H54 (cell line): ENCODE results near the gene SCO1.
"Not testable (repeated sequence)": the region's sequence is repeated elsewhere in the genome, so short reads cannot be mapped to it uniquely, and the experiment has no call there.

ENCODE experiments used
- DNase-seq: peaks from one replicate; pipeline ENCODE4 v3.0.0; 2011; ENCODE audit warnings: low spot score, mixed read lengths; ENCODE audit not compliant: insufficient read length
- FAIRE-seq: peaks from 3 replicates; lab custom pipeline; 2011; peaks lifted over from hg19 to GRCh38; lab: Jason Lieb, UNC
- POLR2A ChIP-seq: IDR thresholded peaks from 2 replicates; pipeline ENCODE4 v1.6.1; 2011; ENCODE audit warnings: low read depth, mild to moderate bottlenecking, low read length

Gene SCO1

DNA sequence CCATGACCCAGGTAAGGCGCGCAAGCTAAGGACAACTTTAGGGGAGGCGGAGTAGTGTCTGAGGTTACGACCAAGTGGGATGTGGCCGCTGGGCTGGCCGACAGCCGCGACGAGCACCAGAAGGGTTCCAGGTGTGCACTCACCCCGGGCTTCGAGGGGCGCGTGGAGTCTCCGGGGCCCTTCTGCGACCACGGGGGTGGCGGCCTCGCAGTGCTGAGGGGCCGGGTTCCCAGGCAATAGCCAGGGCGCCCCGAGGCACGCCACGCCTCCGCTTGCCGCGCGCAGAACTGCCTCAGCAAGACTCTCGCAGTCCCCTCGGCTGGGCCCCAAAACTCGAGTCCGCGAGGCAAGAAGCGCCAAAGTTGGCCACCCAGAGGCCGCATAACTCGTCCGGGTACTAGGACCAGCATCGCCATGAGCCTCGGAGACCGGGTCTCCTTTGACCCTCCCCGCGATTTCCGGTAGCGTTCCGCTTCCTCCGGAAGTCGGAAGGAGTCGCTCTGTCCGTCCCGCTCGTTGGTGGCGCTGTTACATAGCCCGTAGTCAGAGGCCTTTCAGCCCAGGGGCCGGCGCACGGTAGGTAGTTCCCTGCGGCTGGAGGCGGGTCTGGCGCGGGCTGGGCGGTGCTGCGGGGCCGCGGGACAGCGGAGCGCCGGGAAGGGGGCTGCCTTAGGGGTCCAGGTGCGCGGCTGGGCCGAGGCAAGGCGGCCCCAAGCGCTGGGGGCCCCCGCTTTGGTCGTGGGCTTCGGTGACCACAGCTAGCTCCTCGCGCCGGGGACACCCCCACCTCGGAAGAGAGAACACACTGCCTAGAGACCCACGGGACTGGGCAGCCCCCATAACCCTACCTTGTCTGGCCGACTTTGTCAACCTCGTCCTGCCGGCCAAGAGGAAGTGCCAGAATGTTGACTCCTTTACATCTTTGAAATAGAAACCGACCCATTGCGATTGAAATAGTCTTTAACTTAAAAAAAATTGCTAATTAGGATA, at the start of gene SCO1, which contains the start of gene ADPRM:
Gene SCO1, minus strand, starts transcription at position 442 of the 990 bp plus-strand sequence. Its CDS starts 26 bp downstream, at position 416.
Gene ADPRM, plus strand, starts transcription at position 503 of the 990 bp plus-strand sequence. CDS start 7,333 bp downstream, outside the sequence.
- peak; percentile 73 for TF ChIP-seq POLR2A

DNA sequence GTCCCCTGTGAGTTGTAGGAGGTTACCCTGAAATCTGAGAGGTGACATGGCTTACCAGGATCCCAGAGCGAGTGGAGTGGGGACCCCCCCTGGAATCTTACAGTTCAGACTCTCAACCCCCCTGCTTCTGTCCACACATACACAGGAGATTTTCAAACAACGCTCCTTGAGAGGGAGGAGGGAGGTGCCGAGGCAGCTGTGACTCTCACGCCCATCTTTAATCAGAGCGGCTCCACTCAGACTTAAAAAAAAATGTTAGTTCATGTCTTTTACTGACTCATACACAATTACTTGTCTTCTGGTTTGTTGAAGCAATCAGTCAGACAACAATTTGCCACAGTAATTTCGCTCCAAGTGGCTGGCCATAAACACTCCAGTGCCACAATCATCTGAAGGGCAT, 47.9 kb upstream of the SCO1 start:
- no peak for DNase-seq
- no peak for FAIRE-seq
- TF ChIP-seq POLR2A = no peak

More for the DNA sequence above, at the start of gene SCO1, which contains the start of gene ADPRM:
- peak; percentile 86 for DNase-seq
- FAIRE-seq = peak; percentile 89

DNA sequence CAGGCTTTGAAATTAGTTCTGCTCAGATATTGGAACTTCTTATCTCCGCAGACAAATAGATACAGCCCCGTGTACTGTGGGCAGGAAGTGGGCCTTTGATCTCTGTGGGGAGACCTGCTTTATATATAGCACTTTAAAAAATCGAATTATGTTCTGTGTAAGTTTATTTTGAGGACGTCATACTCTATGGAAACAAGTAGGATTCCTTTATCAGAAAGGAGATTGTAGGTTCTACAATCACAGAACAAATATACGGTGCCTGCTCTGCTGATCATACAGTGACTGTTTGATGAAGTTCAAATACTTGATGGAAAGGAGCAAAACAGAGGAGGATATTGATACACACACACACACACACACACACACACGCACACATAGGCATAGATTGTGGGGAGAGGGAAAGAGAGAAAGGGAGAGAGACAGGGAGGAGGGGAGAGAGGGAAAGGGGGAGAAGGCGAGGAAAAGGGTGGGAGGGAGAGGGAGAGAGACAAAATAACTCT, 47.2 kb upstream of the SCO1 start:
- no peak for FAIRE-seq
- no peak for TF ChIP-seq POLR2A
- no peak for DNase-seq

DNA sequence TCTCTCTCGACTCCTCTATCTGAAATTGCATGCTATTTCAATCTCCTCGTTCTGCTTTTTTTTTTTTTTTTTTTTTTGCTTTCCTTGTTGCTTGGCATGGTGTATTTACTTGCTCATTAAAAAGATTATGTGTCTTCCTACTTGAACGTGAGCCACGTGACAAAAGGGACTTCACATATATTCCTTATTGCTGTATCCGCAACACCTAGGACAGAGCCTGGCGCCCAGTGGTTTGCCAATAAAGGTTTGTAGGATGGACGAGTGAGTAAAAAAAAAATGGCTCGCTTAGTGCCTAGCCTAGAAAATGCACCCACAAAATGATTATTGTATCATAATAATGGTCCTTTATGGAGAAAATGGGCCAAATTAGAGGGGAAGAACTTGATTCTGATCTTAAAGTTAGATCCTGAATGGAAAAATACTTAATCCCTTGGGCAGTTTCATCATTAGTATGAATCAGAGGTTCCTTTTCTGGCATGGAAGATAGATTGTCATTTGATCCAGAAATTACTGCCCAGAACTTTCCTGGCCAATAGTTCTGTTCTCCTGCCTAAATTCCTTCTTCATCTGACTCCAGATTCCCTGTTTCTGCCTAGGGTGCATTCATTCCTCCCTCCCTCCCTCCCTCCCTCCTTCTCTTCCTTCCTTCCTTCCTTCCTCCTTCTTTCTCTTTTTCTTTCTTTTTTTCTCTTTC, 46.1 kb upstream of the SCO1 start:
- TF ChIP-seq POLR2A = no peak
- FAIRE-seq = no peak
- DNase-seq = no peak

DNA sequence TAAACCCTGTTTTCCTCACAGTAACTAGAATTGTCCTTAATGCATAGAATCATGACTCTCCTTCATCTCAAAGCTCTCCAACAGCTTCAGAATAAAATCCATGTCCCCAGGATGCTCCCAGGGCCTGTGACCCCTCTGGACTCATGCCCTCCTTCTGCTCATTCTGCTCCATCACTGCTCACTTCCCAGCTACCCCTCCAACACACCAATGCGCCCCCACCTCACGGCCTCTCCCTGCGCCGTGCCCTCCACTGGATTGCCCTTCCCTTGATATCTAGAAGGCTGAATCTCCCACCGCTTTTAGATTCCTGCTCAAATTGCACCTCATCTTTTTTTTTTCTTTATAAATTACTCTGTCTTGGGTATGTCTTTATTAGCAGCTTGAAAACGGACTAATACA, 45.1 kb upstream of the SCO1 start:
- FAIRE-seq = no peak
- DNase-seq = no peak
- TF ChIP-seq POLR2A = no peak

DNA sequence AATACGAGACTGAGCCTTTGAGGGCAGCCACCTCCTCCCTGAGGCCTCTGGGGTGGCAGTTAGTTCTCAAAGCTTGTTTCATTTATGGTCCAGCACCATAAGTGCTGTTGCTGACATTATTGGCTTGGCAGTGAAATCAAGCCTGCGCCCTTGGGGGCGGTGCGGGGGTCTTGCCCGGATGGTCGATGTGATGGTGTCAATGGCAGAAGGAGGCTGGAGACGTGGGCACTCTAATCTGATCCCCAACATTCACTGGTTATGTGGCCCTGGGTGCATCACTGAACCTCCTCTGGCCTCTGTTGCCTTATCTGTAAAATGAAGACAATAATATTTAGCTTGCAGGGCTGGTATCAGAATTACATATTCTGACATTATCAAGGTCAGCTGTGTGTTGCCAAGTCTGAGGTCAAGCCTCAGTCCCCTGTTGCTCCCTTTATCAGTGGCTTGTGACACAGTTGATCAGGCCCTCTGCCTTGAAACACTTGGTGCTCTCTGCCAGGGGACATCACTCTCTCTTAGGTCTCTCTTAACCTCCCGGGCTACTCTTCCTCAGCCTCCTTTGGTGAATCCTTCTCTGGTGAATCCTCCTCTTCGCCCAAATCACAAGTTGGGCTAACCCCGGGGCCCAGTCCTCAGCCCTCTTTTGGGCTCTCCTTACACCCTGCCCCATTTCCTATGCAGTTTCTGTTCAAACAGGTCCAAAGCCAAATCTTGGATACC, 44.2 kb upstream of the SCO1 start:
- no peak for TF ChIP-seq POLR2A
- no peak for DNase-seq
- no peak for FAIRE-seq

DNA sequence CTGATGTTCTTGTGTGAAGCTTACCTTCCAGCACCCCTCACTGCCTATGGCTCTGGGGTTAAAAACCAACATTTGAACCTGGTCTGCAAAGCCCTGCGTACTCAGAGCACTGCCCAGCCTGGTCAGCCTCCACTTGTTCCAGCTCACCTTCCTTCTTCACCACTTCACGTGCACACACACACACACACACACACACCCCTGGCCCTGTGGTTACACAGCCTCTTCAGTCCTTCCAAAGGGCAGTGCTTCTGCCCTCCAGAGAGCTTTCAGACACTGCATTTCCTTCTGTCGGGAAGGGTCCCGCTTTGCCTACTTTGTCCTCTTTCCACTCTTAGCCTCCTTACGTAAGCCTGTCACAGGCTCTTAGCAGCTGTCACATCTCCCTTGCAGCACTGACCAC, 42.1 kb upstream of the SCO1 start:
- FAIRE-seq = no peak
- no peak for TF ChIP-seq POLR2A

DNA sequence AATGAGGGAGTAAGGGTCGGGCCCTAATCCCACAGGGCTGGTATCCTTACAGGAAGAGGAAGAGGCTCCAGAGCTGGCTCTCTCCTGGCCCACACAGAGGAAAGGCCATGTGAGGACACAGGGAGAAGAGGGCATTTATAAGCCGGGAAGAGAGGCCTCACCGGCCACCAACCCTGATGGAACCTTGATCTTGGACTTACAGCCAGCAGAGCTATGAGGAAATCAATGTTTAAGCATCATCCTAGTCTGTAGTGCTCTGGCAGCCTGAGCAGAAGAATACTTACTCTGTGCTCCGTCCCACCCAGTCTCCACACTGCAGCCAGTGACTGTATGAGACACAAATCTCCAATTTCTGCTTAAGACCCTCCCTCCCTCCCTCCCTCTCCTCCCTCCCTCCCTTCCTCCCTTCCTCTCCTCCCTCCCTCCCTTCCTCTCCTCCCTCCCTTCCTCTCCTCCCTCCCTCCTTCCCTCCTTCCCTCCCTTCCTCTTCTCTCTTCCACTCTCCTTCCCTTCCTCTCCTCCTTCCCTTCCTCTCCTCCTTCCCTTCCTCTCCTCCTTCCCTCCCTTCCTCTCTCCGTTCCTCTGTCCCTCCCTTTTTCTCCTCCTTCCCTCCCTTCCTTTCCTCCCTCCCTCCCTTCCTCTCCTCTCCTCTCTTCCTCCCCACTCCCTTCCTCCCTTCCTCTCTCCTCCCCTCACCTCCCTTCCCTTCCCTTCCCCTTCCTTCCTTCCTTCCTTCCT, 41.4 kb upstream of the SCO1 start:
- no peak for DNase-seq
- TF ChIP-seq POLR2A = no peak
- FAIRE-seq = no peak

More for the DNA sequence above, 42.1 kb upstream of the SCO1 start:
- no peak for DNase-seq

DNA sequence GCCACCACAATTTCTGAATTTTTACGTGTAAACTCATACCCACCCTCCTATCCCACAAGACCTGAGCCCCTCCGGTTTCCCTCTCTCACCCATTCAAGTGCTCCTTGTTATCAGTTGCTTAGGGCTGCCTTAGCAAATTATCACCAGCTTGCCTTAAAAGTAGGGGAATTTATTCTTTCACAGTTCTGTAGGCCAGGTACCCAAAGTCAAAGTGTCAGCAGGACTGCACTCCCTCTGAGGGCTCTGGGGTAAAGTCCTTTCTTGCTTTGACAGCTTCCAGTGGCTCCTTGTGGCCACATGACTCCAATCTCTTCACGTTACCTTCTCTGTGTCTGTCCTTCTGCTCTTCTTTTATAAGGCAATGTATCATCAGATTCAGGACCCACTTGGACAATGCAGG, 40.4 kb upstream of the SCO1 start:
- no peak for TF ChIP-seq POLR2A
- FAIRE-seq (no peak), DNase-seq (no peak)

DNA sequence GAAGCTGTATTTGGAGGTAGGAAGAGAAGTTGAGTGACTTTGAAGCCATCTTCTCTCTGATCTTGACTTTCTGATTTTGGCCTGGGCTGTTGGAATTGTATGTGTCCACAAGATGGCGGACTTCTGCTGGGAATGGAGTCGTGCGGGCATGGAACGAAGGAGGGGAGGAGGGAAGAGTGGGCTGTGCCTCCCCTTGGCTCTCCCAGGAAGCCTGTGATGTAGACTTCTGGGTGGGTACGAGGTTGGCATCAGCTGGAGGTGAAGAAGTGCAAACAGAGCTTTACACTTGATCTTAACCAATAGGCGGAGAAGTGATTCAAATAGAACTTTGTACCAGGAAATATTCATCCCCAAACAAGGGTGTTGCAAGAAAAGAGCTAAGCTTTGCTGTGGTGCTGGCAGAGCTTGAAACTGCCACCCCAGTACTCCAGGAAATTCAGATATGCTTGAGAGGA, 39.9 kb upstream of the SCO1 start:
- DNase-seq (peak; percentile 56), FAIRE-seq (no peak)
- no peak for TF ChIP-seq POLR2A

DNA sequence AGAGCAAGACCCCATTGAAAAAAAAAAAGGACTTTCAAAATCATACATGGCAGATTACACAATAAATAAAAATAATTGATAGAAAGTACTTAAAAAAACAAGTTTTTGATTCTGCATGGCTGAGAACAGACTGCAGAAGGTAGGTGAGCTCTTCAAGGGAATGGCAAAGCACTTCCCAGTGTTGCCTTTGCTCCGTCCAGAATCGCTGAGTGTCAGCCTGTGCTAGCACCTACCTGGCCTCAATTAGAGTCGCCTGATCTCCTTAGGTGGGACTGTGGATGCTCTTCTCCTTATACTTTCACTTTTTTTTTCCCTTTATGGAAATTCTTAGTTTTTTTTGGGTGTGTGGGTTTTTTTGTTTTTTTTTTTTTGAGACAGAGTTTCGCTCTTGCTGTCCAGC, 38.5 kb upstream of the SCO1 start:
- FAIRE-seq (no peak), DNase-seq (no peak)
- TF ChIP-seq POLR2A = no peak

DNA sequence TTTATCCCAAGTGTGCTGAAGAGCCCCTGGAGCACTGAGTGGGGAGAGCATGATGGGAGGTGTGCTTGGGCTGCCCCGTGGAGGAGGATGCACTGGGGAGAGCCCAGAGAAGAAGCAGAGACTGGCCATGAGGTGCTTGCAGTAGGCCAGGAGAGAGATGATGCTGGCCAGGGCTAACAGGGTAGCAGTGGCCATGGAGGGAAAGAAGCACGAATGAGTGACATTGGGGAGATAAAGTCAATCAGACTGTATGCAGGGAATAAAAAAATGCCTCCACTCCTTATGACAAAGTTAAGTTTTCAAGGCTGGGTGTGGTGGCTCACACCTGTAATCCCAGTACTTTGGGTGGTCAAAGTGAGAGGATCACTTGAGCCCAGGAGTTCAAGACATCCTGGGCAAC, 37.9 kb upstream of the SCO1 start:
- DNase-seq (no peak), FAIRE-seq (no peak)
- no peak for TF ChIP-seq POLR2A

DNA sequence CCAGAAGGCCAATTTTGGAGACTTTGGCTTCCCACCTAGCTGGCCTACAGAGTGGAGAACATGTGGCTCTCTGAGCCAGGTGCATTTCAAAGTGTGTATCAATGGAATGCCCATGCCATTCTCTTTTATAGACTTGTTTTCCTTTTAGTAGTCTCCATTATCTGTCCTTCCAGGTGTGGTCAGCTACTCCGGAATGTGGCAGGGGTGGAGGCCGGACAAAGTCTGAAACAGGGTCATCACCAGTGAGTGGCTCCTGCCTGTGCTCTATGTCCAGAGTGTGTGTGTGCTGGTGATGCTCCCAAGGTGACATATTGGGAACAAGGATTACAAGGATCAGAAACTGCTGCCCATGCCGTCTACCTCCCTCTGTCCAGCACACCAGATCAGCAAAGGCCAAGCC, 36.3 kb upstream of the SCO1 start:
- no peak for DNase-seq
- TF ChIP-seq POLR2A = no peak
- FAIRE-seq = no peak

DNA sequence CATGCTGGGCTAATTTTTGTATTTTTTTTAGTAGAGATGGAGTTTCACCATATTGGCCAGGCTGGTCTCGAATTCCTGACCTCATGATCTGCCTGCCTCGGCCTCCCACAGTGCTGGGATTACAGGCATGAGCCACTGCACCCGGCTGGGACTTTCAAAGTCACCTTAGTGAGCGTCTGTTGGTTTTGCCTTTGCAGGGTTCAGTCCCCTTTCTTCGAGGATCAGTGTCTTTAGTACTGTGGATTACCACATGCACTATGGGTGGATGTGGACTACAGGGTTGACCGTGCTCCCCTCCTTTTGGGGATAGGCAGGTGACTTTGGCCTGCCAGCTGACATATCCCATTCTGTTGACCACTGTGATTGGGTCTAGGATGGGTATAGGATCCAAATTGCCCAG, 34.8 kb upstream of the SCO1 start:
- FAIRE-seq, DNase-seq: not testable (repeated sequence)
